Neural cell (in vitro differentiated cells): ENCODE data around the gene CRLF1.
"Not testable (repeated sequence)": the region's sequence is repeated elsewhere in the genome, so short reads cannot be mapped to it uniquely, and the experiment has no call there.

Experiments
- POLR2AphosphoS5 ChIP-seq: IDR thresholded peaks from 2 replicates; pipeline ENCODE4 v1.6.1; 2012
- REST ChIP-seq: IDR thresholded peaks from 2 replicates; pipeline ENCODE4 v1.6.1; 2012; ENCODE audit warnings: borderline replicate concordance

DNA sequence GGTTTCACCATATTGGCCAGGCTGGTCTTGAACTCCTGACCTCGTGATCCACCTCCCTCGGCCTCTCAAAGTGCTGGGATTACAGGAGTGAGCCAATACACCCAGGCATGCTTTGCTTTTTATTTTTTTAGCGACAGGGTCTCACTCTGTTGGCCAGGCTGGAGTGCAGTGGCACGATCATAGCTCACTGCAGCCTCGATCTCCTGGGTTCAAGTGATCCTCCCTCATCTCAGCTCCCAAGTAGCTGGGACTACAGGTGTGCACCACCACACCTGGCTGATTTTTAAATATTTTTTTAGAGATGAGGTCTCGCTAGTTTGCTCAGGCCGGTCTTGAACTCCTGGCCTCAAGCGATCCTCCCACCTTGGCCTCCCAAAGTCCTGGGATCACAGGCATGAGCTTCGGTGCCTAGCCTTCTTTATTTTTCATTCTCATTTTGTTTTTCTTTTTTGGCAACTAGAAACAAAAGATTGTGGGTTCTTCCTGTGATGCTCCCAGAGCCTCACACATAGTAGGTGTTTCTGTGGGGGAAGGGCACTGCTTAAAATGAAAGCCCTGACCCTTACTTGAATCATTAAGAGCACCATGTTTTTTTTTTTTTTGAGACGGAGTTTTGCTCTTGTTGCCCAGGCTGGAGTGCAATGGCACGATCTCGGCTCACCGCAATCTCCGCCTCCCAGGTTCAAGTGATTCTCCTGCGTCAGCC is 5.8 kb downstream of the CRLF1 start:
- TF ChIP-seq POLR2AphosphoS5, REST: not testable (repeated sequence)
